HG03469 (cell line): ENCODE measurements around the gene IL32.

ENCODE experiments used
- ATAC-seq: cut with Tn5 transposase; IDR thresholded peaks from one replicate; pipeline ENCODE4 v1.9.1; 2021; ENCODE audit warnings: mild to moderate bottlenecking, moderate library complexity, moderate number of reproducible peaks; ENCODE audit not compliant: unreplicated experiment

Gene IL32

GRCh38 chr16:3113765-3114479 lies 48.5 kb downstream of the IL32 start:
- ATAC-seq: no peak

- ATAC-seq: no peak
These were observed 49.6 kb downstream of the IL32 start for GRCh38 chr16:3115003-3115402.

GRCh38 chr16:3115561-3115960 lies 50.1 kb downstream of the IL32 start:
- no peak for ATAC-seq

GRCh38 chr16:3118204-3118790 lies 52.9 kb downstream of the IL32 start:
- ATAC-seq: no peak

GRCh38 chr16:3118846-3119245 lies 53.4 kb downstream of the IL32 start:
- no peak for ATAC-seq
